H1 (cell line): ENCODE measurements around the gene STAM. TPM values are rescaled to one million over a fixed set of nuclear protein-coding genes. Genes with fewer than 3 reads are reported as not detected.

Experiments
- CTCF ChIA-PET: fragments of 300-600 bp; sonication (Branson Sonifier 250); formaldehyde crosslinking; loops from one replicate; lab custom pipeline; 2021; ENCODE audit not compliant: partially characterized antibody; lab: Charles Lee
- POLR2A ChIA-PET: fragments of 300-600 bp; sonication (Branson Sonifier 250); formaldehyde crosslinking; loops from one replicate; lab custom pipeline; 2021; ENCODE audit warnings: inconsistent platforms; ENCODE audit not compliant: partially characterized antibody; lab: Charles Lee
- DNase-seq, 2 experiments: peaks; one replicate each; pipeline versions ENCODE4 v3.0.0 to v3.0.0-alpha.2; 2010 to 2022; ENCODE audit warnings: low spot score in 2 of 2, low read depth in 1 of 2, mixed read lengths in 1 of 2
- FAIRE-seq: peaks from 2 replicates; lab custom pipeline; 2011; peaks lifted over from hg19 to GRCh38; lab: Jason Lieb, UNC
- H2AFZ ChIP-seq: 2 replicates; pipeline ENCODE4 v1.8.1; 2012; ENCODE audit warnings: low read length, inconsistent platforms
- H2AK5ac ChIP-seq: 2 replicates; pipeline ENCODE4 v1.6.1; 2013; ENCODE audit warnings: low read depth, low read length
- H2BK120ac ChIP-seq: replicated peaks from 2 replicates; pipeline ENCODE3; 2013; ENCODE audit warnings: low read depth, low read length, inconsistent platforms
- H2BK12ac ChIP-seq: 2 replicates; pipeline ENCODE4 v1.6.1; 2013; ENCODE audit warnings: low read depth, low read length
- H2BK15ac ChIP-seq: 2 replicates; pipeline ENCODE4 v1.6.1; 2013; ENCODE audit warnings: low read length
- H2BK20ac ChIP-seq: 2 replicates; pipeline ENCODE4 v1.6.1; 2013; ENCODE audit warnings: low read length
- H2BK5ac ChIP-seq: 2 replicates; pipeline ENCODE4 v1.6.1; 2013; ENCODE audit warnings: low read depth, low read length
- H3K14ac ChIP-seq: 2 replicates; pipeline ENCODE4 v1.6.1; 2013; ENCODE audit warnings: inconsistent platforms; ENCODE audit not compliant: insufficient read length
- H3K18ac ChIP-seq: 2 replicates; pipeline ENCODE4 v1.6.1; 2013; ENCODE audit warnings: low read length; ENCODE audit errors: extremely low read depth
- H3K23ac ChIP-seq: 2 replicates; pipeline ENCODE4 v1.6.1; 2013; ENCODE audit warnings: inconsistent platforms; ENCODE audit not compliant: insufficient read length
- H3K23me2 ChIP-seq: 2 replicates; pipeline ENCODE4 v1.6.1; 2013; ENCODE audit warnings: low read depth, low read length
- H3K27ac ChIP-seq: 2 replicates; pipeline ENCODE4 v1.6.1; 2011; ENCODE audit warnings: low read depth, low read length, inconsistent platforms
- H3K27me3 ChIP-seq, 4 experiments: replicated peaks in 1 of 4; 1 replicate in 1 of 4; 2 replicates in 3 of 4; pipeline versions ENCODE4 v1.6.1 to v1.8.1; 2011 to 2013; ENCODE audit warnings: low read length in 3 of 4, mild to moderate bottlenecking in 3 of 4, inconsistent platforms in 2 of 4, mixed read lengths in 2 of 4, moderate library complexity in 1 of 4; ENCODE audit not compliant: control insufficient read depth in 3 of 4, insufficient read depth in 3 of 4; ENCODE audit errors: extremely low read depth in 1 of 4
- H3K36me3 ChIP-seq, 4 experiments: 2 replicates each; pipeline versions ENCODE4 v1.6.1 to v1.8.1; 2011 to 2013; ENCODE audit warnings: mild to moderate bottlenecking in 4 of 4, low read length in 3 of 4, moderate library complexity in 2 of 4, control low read depth in 1 of 4, inconsistent platforms in 1 of 4; ENCODE audit not compliant: insufficient read depth in 4 of 4, control insufficient read depth in 2 of 4
- H3K4ac ChIP-seq: replicated peaks from 2 replicates; pipeline ENCODE3; 2013; ENCODE audit warnings: low read length, low read depth, mixed read lengths, inconsistent platforms; ENCODE audit not compliant: insufficient read length
- H3K4me1 ChIP-seq, 4 experiments: replicated peaks in 1 of 4; 1 replicate in 1 of 4; 2 replicates in 3 of 4; pipeline versions ENCODE4 v1.6.1 to v1.8.1; 2011 to 2013; ENCODE audit warnings: low read length in 3 of 4, inconsistent platforms in 2 of 4, mixed read lengths in 1 of 4; ENCODE audit not compliant: insufficient read depth in 4 of 4, control insufficient read depth in 3 of 4
- H3K4me2 ChIP-seq, 2 experiments: 2 replicates each; pipeline versions ENCODE4 v1.6.1 to v1.8.1; 2011 to 2013; ENCODE audit warnings: low read depth in 2 of 2, low read length in 2 of 2, control low read depth in 1 of 2, inconsistent platforms in 1 of 2, mild to moderate bottlenecking in 1 of 2; ENCODE audit not compliant: insufficient read depth in 1 of 2
- H3K4me3 ChIP-seq, 4 experiments: fragments of 200-600, 300-600 bp in 1 of 4; sonication (generic), shearing (Covaris generic), sonication (Bioruptor Twin) in 1 of 4; 2 replicates each; pipeline versions ENCODE4 v1.5.1 to v1.8.1; 2011 to 2016; ENCODE audit warnings: low read length in 4 of 4, low read depth in 3 of 4, control low read depth in 2 of 4, inconsistent platforms in 2 of 4, mild to moderate bottlenecking in 2 of 4, mixed read lengths in 1 of 4, moderate library complexity in 1 of 4; ENCODE audit not compliant: insufficient read depth in 2 of 4; ENCODE audit errors: extremely low read depth in 1 of 4
- H3K56ac ChIP-seq: replicated peaks from 2 replicates; pipeline ENCODE3; 2013; ENCODE audit warnings: low read depth, mild to moderate bottlenecking, mixed read lengths, low read length, inconsistent platforms; ENCODE audit not compliant: insufficient read length
- H3K79me1 ChIP-seq: 2 replicates; pipeline ENCODE4 v1.6.1; 2013; ENCODE audit warnings: low read depth, low read length, control low read depth
- H3K79me2 ChIP-seq, 2 experiments: 2 replicates each; pipeline versions ENCODE4 v1.6.1 to v1.8.1; 2012 to 2013; ENCODE audit warnings: low read length in 2 of 2, mild to moderate bottlenecking in 2 of 2, inconsistent platforms in 1 of 2; ENCODE audit not compliant: insufficient read depth in 2 of 2, control insufficient read depth in 1 of 2
- H3K9ac ChIP-seq, 4 experiments: replicated peaks in 1 of 4; 1 replicate in 1 of 4; 2 replicates in 3 of 4; pipeline versions ENCODE4 v1.6.1 to v1.8.1; 2011 to 2013; ENCODE audit warnings: low read depth in 3 of 4, low read length in 3 of 4, control low read depth in 2 of 4, mild to moderate bottlenecking in 2 of 4, moderate library complexity in 2 of 4, inconsistent platforms in 1 of 4; ENCODE audit errors: extremely low read depth in 1 of 4
- H3K9me3 ChIP-seq, 2 experiments: 2 replicates each; pipeline versions ENCODE4 v1.6.1 to v1.8.1; 2012 to 2013; ENCODE audit warnings: mild to moderate bottlenecking in 2 of 2, moderate library complexity in 2 of 2, control low read depth in 1 of 2, inconsistent platforms in 1 of 2, low read depth in 1 of 2, low read length in 1 of 2, mixed read lengths in 1 of 2; ENCODE audit not compliant: insufficient read depth in 2 of 2
- H4K20me1 ChIP-seq, 2 experiments: replicated peaks in 1 of 2; 2 replicates each; pipeline versions ENCODE3 to v1.8.1; 2011 to 2013; ENCODE audit warnings: inconsistent platforms in 2 of 2, low read length in 2 of 2, mild to moderate bottlenecking in 1 of 2; ENCODE audit not compliant: insufficient read depth in 2 of 2, control insufficient read depth in 1 of 2
- H4K5ac ChIP-seq: 2 replicates; pipeline ENCODE4 v1.6.1; 2013; ENCODE audit warnings: low read length, low read depth, mixed read lengths, inconsistent platforms; ENCODE audit not compliant: insufficient read length
- H4K8ac ChIP-seq: 2 replicates; pipeline ENCODE4 v1.8.0; 2013; ENCODE audit warnings: mild to moderate bottlenecking, moderate library complexity, low read length, inconsistent platforms; ENCODE audit not compliant: insufficient read depth; ENCODE audit errors: extremely low read depth
- H4K91ac ChIP-seq: replicated peaks from 2 replicates; pipeline ENCODE3; 2013; ENCODE audit warnings: low read length, mixed read lengths, inconsistent platforms; ENCODE audit not compliant: insufficient read length
- GABPA ChIP-seq: IDR thresholded peaks from 2 replicates; pipeline ENCODE4 v1.6.1; 2011; ENCODE audit warnings: mild to moderate bottlenecking, low read length, moderate library complexity, borderline replicate concordance; ENCODE audit not compliant: insufficient read depth
- SP1 ChIP-seq: IDR thresholded peaks from 2 replicates; pipeline ENCODE4 v1.6.1; 2011; ENCODE audit warnings: low read depth, low read length
- YY1 ChIP-seq: IDR thresholded peaks from 2 replicates; pipeline ENCODE4 v1.6.1; 2011; ENCODE audit warnings: low read depth, mild to moderate bottlenecking, low read length
- whole genome bisulfite sequencing, 2 experiments: shearing (Covaris generic) in 1 of 2; methylation state at CpG; one replicate each; pipeline versions ENCODE4 v1.1.6 to v1.1.7; 2013 to 2015; ENCODE audit warnings: low lambda C conversion rate in 2 of 2, mixed read lengths in 2 of 2, inconsistent platforms in 1 of 2, low coverage in 1 of 2, missing lambda C conversion rate in 1 of 2; ENCODE audit not compliant: insufficient replicate concordance in 2 of 2, insufficient coverage in 1 of 2, insufficient read length in 1 of 2; ENCODE audit errors: extremely low coverage in 1 of 2, missing lambda C conversion rate in 1 of 2; 5-methylcytosine and 5-hydroxymethylcytosine counted together
- polyA plus RNA-seq, 7 experiments: library from polyadenylated mRNA; depleted of rRNA in 3 of 7; stranded (reverse) in 5 of 7; unstranded in 2 of 7; fragments of >200 nt in 5 of 7; fragments of 200-250 nt in 2 of 7; gene quantifications; 1 replicate in 5 of 7; 2 replicates in 1 of 7; 4 replicates in 1 of 7; pipeline versions ENCODE4 v1.2.1 to v1.2.3, GENCODE V29; 2011 to 2013; ENCODE audit warnings: missing spikeins in 2 of 7, mixed read lengths in 2 of 7
- total RNA-seq: library from RNA; stranded (reverse); fragmentation: NEBNext Ultra II Directional; extraction: Animal tissue kit (Norgen Biotek cat#: 25700); gene quantifications from 2 replicates; pipeline ENCODE4 v1.2.1, GENCODE V29; 2021

STAM gene
- total and polyA plus RNA-seq, 2 of the 8 experiments (the other 6 are each of a cell fraction or from before 2014, with no cell fraction given) = 22.0 to 27.8 TPM

- no peak for DNase-seq
- no peak overlapping the region for H2BK120ac ChIP-seq
- peak; percentile 55 for FAIRE-seq
- no peak overlapping the region for H3K23ac ChIP-seq
- H3K9me3 ChIP-seq = no peaks in the 10 kb centered on the region
- no peak overlapping the region for H2AK5ac ChIP-seq
- H4K8ac ChIP-seq = no peak overlapping the region
- 0 out of 2 replicates have a peak, but pooled peaks cover 2% of the 10 kb centered on the region for H3K79me1 ChIP-seq
- H3K18ac ChIP-seq = no peak overlapping the region
- H2AFZ ChIP-seq = no peak overlapping the region
- H3K4ac ChIP-seq = no peak overlapping the region
- no peaks in the 10 kb centered on the region for H3K27me3 ChIP-seq
- H3K4me1 ChIP-seq = peaks cover 0 to 32% (median 15%) of the 10 kb centered on the region in 4 experiments; a peak in 6 of 7 replicates
- peak overlapping the region in 2 of 4 experiments; percentile 11 to 33; a peak in 1 of 8 replicates for H3K4me3 ChIP-seq
- H3K14ac ChIP-seq = no peak overlapping the region
- peaks cover 0 to 73% of the 10 kb centered on the region in 2 experiments; a peak in 3 of 4 replicates for H3K79me2 ChIP-seq
- H3K23me2 ChIP-seq = no peaks in the 10 kb centered on the region
- no peak overlapping the region for H2BK20ac ChIP-seq
- H3K4me2 ChIP-seq = peak overlapping the region; percentile 33 to 51; a peak in 3 of 4 replicates
- H3K56ac ChIP-seq = no peak overlapping the region
- H3K27ac ChIP-seq = no peak overlapping the region
- H2BK15ac ChIP-seq = no peak overlapping the region
- H4K5ac ChIP-seq = peak overlapping the region; percentile 62
- H4K20me1 ChIP-seq = no peaks in the 10 kb centered on the region
- H4K91ac ChIP-seq = no peak overlapping the region
- POLR2A ChIA-PET = interaction anchor here (0.8 to 4.5 kb wide), 5 partner anchors 13 to 54 kb away, joined by 3 to 19 read pairs (median 6); partner anchors contain the start of genes HACD1 and STAM
- CTCF ChIA-PET = interaction anchor here (0.6 to 1.5 kb wide), 3 partner anchors 10 to 54 kb away, joined by 3 to 4 read pairs (median 3); no protein-coding TSS in a partner anchor
- H3K9ac ChIP-seq = no peak overlapping the region
- H2BK5ac ChIP-seq = no peak overlapping the region
- H3K36me3 ChIP-seq = no peaks in the 10 kb centered on the region
- no peak overlapping the region for H2BK12ac ChIP-seq
- WGBS, 2 experiments = 16% methylated on average over 3 of the region's 3 CpGs; no CpG with 5 or more reads in 1 of the 2 experiments
- TF ChIP-seq SP1 (no peak), GABPA (no peak), YY1 (no peak)
Observed at GRCh38 chr10:17671307-17671706, 27.4 kb downstream of the STAM start.
